ENCODE data around the gene CCDC195. TPM values are rescaled to one million over a fixed set of nuclear protein-coding genes. Genes with fewer than 3 reads are reported as not detected.

CCDC195 gene
- total and polyA plus RNA-seq, 3 donors from 2014 or later: not detected

- no peak for DNase-seq
- H3K4me3 ChIP-seq: no peak overlapping the region
- no peaks in the 10 kb centered on the region for H3K36me3 ChIP-seq (ENCODE audit: low read depth, missing control alignments)
- H3K4me1 ChIP-seq: no peaks in the 10 kb centered on the region
- 89 to 91% methylated on average over 4 of the region's 4 CpGs for WGBS, 2 donors
- H3K27ac ChIP-seq: no peak overlapping the region
- no peaks in the 10 kb centered on the region for H3K9me3 ChIP-seq
- TF ChIP-seq CTCF (IDR thresholded peaks at IDR 0.05) (no peak), POLR2A (IDR thresholded peaks at IDR 0.05) (no peak)
- intact Hi-C loops (cut with DNase I; ENCODE audit: low total_unique reads): no loop called here
- H3K27me3 ChIP-seq: no peaks in the 10 kb centered on the region
Measured at GRCh38 chr2:224687156-224687555, 29.0 kb downstream of the CCDC195 start.

DNA sequence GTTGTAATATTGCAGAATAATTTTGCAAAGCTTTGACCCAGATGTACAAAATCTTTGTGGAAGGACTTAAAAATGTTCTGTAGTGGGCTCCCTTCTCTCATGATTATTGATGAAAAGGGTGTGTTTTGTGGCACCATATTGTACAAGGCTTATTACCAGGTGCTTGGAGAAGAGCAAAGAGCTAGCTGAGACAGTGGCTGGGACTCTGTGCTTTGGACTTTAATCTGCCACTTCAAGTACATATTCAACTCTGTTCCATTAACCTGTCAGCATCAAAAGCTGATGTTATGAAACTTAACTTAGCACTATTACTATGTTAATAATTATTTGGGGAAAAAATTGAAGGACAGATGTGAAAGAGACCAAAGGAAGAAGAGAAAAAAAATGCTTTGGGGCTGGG is 31.0 kb downstream of the CCDC195 start:
- DNase-seq: no peak
- intact Hi-C loops (cut with DNase I; ENCODE audit: low total_unique reads): no loop called here
- TF ChIP-seq POLR2A (IDR thresholded peaks at IDR 0.05): no peak
- TF ChIP-seq CTCF (IDR thresholded peaks at IDR 0.05): no peak
- Histone ChIP-seq H3K9me3 (no peaks in the 10 kb centered on the region), H3K27me3 (no peaks in the 10 kb centered on the region), H3K27ac (no peak overlapping the region), H3K36me3 (ENCODE audit: low read depth, missing control alignments) (no peaks in the 10 kb centered on the region), H3K4me1 (no peaks in the 10 kb centered on the region), H3K4me3 (no peak overlapping the region)

DNA sequence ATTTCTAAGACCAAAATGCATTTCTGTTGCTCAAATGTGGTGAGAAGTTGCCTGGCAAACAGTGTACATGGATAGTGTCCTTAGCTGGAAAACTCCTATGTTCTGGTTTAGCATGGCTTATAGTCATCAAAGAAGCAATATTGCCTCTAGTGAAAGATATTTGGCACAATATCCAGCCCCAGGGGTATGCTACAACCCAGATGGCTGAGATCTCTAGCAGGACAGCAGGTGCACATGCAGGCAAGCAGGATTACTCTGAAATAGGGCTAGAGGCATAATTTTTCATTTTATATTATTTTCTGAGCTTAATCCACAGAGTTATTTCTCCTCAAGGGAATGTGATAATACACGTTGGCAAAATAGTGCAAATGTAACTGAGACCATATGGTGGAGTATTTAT is 34.0 kb downstream of the CCDC195 start:
- TF ChIP-seq CTCF (IDR thresholded peaks at IDR 0.05) (no peak), POLR2A (IDR thresholded peaks at IDR 0.05) (no peak)
- no peak overlapping the region for H3K4me3 ChIP-seq
- no peaks in the 10 kb centered on the region for H3K27me3 ChIP-seq
- no peak for DNase-seq
- no peaks in the 10 kb centered on the region for H3K9me3 ChIP-seq
- H3K27ac ChIP-seq: no peak overlapping the region
- H3K4me1 ChIP-seq: no peaks in the 10 kb centered on the region
- no peaks in the 10 kb centered on the region for H3K36me3 ChIP-seq (ENCODE audit: low read depth, missing control alignments)
- intact Hi-C loops (cut with DNase I; ENCODE audit: low total_unique reads): no loop called here
- WGBS, 2 donors: 39 to 50% methylated on average over 1 of the region's 1 CpG

DNA sequence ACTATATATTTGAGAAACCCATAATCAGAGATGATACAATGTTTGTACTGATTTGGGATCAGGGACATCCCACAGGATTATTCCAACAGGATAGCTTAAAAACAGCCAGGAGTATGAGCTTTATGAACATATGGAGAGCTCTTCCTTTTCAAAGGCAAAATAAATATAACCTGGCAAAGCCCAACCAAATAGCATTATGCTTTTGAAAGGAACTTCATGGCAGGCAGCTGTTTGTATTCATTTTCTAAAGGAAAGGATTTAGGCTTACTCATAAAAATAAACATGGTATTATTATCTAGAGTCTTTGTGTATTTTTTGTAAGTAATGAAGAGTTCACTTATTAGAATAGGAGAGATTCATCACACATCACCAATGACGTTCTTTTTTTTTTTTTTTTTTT is 44.4 kb downstream of the CCDC195 start:
- Histone ChIP-seq H3K4me1 (no peaks in the 10 kb centered on the region), H3K36me3 (ENCODE audit: low read depth, missing control alignments) (no peaks in the 10 kb centered on the region), H3K4me3 (no peak overlapping the region), H3K27me3 (no peaks in the 10 kb centered on the region), H3K27ac (no peak overlapping the region), H3K9me3 (no peaks in the 10 kb centered on the region)
- intact Hi-C loops (cut with DNase I; ENCODE audit: low total_unique reads): no loop called here
- no peak for TF ChIP-seq POLR2A (IDR thresholded peaks at IDR 0.05)
- TF ChIP-seq CTCF (IDR thresholded peaks at IDR 0.05): no peak
- DNase-seq: no peak
- 52 to 60% methylated on average over 1 of the region's 1 CpG for whole genome bisulfite sequencing, 2 donors

GRCh38 chr2:224670203-224670602 is 46.0 kb downstream of the CCDC195 start:
- H3K4me3 ChIP-seq: no peak overlapping the region
- WGBS, 2 donors: 94 to 96% methylated on average over 1 of the region's 1 CpG
- intact Hi-C loops (cut with DNase I; ENCODE audit: low total_unique reads): no loop called here
- no peaks in the 10 kb centered on the region for H3K4me1 ChIP-seq
- no peak for DNase-seq
- H3K27ac ChIP-seq: no peak overlapping the region
- H3K36me3 ChIP-seq (ENCODE audit: low read depth, missing control alignments): no peaks in the 10 kb centered on the region
- no peak for TF ChIP-seq POLR2A (IDR thresholded peaks at IDR 0.05)
- no peak for TF ChIP-seq CTCF (IDR thresholded peaks at IDR 0.05)
- no peaks in the 10 kb centered on the region for H3K27me3 ChIP-seq
- H3K9me3 ChIP-seq: no peaks in the 10 kb centered on the region

All from testis (tissue), 3 donors.